ENCODE data around the gene NDUFS4.
"Not testable (repeated sequence)": the region's sequence is repeated elsewhere in the genome, so short reads cannot be mapped to it uniquely, and the experiment has no call there.

Gene NDUFS4

GRCh38 chr5:53681079-53681478 is 120.6 kb downstream of the NDUFS4 start:
- no peak for DNase-seq (ENCODE audit: low read depth, low spot score)
- H3K27ac ChIP-seq (ENCODE audit: low read length), result no peak overlapping the region
- no peaks in the 10 kb centered on the region for H3K27me3 ChIP-seq (ENCODE audit: control insufficient read depth, insufficient read depth, low read length)
- WGBS (ENCODE audit: insufficient coverage, insufficient read length), result no CpG with 5 or more reads among the region's 1 CpG
- no peaks in the 10 kb centered on the region for H3K9me3 ChIP-seq (ENCODE audit: control insufficient read depth, insufficient read depth, low read length)
- no peak overlapping the region for H3K4me3 ChIP-seq (ENCODE audit: low read length)
- no peaks in the 10 kb centered on the region for H3K36me3 ChIP-seq (ENCODE audit: control insufficient read depth, insufficient read depth, low read length)
- H3K4me1 ChIP-seq (ENCODE audit: control insufficient read depth, insufficient read depth, low read length), result no peaks in the 10 kb centered on the region

DNA sequence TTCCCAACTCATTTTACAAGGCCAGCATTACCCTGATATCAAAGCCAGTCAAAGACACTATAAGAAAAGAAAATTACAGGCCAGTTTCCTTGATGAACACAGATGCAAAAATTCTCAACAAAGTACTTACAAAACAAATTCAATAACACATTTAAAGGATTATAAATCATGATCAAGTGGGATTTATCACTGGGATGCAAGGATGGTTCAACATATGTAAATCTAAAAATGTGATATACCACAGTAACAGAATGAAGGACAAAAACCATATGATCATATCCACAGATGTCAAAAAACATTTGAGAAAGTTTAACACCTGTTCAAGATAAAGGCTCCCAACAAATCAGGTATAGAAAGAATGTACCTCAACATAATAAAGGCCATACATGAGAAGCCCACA is 130.6 kb downstream of the NDUFS4 start:
- Histone ChIP-seq H3K9me3 (ENCODE audit: control insufficient read depth, insufficient read depth, low read length) (no peaks in the 10 kb centered on the region), H3K4me3 (ENCODE audit: low read length) (no peak overlapping the region), H3K27ac (ENCODE audit: low read length) (no peak overlapping the region), H3K27me3 (ENCODE audit: control insufficient read depth, insufficient read depth, low read length) (no peaks in the 10 kb centered on the region), H3K36me3 (ENCODE audit: control insufficient read depth, insufficient read depth, low read length) (no peaks in the 10 kb centered on the region), H3K4me1 (ENCODE audit: control insufficient read depth, insufficient read depth, low read length) (no peaks in the 10 kb centered on the region)
- no peak for DNase-seq (ENCODE audit: low read depth, low spot score)

GRCh38 chr5:53694520-53695022 is 134.1 kb downstream of the NDUFS4 start:
- WGBS (ENCODE audit: insufficient coverage, insufficient read length), result no CpG with 5 or more reads among the region's 1 CpG
- no peak overlapping the region for H3K4me3 ChIP-seq (ENCODE audit: low read length)
- no peaks in the 10 kb centered on the region for H3K9me3 ChIP-seq (ENCODE audit: control insufficient read depth, insufficient read depth, low read length)
- H3K27me3 ChIP-seq (ENCODE audit: control insufficient read depth, insufficient read depth, low read length), result no peaks in the 10 kb centered on the region
- no peaks in the 10 kb centered on the region for H3K4me1 ChIP-seq (ENCODE audit: control insufficient read depth, insufficient read depth, low read length)
- no peak overlapping the region for H3K27ac ChIP-seq (ENCODE audit: low read length)
- no peak for DNase-seq (ENCODE audit: low read depth, low spot score)
- no peaks in the 10 kb centered on the region for H3K36me3 ChIP-seq (ENCODE audit: control insufficient read depth, insufficient read depth, low read length)

- DNase-seq (ENCODE audit: low read depth, low spot score); H3K4me3 ChIP-seq (ENCODE audit: low read length); H3K27ac ChIP-seq (ENCODE audit: low read length); H3K9me3 ChIP-seq (ENCODE audit: control insufficient read depth, insufficient read depth, low read length); H3K4me1 ChIP-seq (ENCODE audit: control insufficient read depth, insufficient read depth, low read length); H3K27me3 ChIP-seq (ENCODE audit: control insufficient read depth, insufficient read depth, low read length); H3K36me3 ChIP-seq (ENCODE audit: control insufficient read depth, insufficient read depth, low read length): not testable (repeated sequence)
- WGBS (ENCODE audit: insufficient coverage, insufficient read length), result no CpG with 5 or more reads among the region's 1 CpG
Measured at GRCh38 chr5:53710405-53710804, 150.0 kb downstream of the NDUFS4 start.

DNA sequence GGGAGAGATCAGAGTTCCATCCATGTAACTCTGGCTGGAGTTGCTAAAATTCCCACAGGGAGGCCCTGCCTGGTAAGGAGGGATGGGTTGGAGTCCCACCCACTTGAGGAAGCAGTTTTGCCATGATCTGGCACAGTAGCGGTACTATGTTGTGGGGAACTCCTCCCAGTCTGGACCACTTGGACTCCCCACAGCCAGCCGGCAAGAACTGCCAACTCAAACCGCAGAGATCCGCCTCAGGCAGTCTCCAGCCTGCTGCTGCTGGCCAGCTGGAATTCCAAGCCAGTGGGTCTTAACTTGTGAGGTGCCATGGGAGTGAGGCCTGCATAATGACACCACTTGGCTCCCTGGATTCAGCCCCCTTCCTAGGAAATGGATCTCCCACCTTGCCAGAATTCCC is 151.9 kb downstream of the NDUFS4 start:
- no peaks in the 10 kb centered on the region for H3K4me1 ChIP-seq (ENCODE audit: control insufficient read depth, insufficient read depth, low read length)
- no CpG with 5 or more reads among the region's 4 CpGs for WGBS (ENCODE audit: insufficient coverage, insufficient read length)
- no peak for DNase-seq (ENCODE audit: low read depth, low spot score)

GRCh38 chr5:53713978-53714666 is 153.7 kb downstream of the NDUFS4 start:
- Histone ChIP-seq H3K36me3 (ENCODE audit: control insufficient read depth, insufficient read depth, low read length) (no peaks in the 10 kb centered on the region), H3K27ac (ENCODE audit: low read length) (no peak overlapping the region), H3K4me3 (ENCODE audit: low read length) (no peak overlapping the region), H3K27me3 (ENCODE audit: control insufficient read depth, insufficient read depth, low read length) (no peaks in the 10 kb centered on the region), H3K4me1 (ENCODE audit: control insufficient read depth, insufficient read depth, low read length) (no peaks in the 10 kb centered on the region), H3K9me3 (ENCODE audit: control insufficient read depth, insufficient read depth, low read length) (no peaks in the 10 kb centered on the region; the same call in 1 of the 2 replicates)
- WGBS (ENCODE audit: insufficient coverage, insufficient read length), result no CpG with 5 or more reads among the region's 3 CpGs
- DNase-seq (ENCODE audit: low read depth, low spot score), result no peak

More for the DNA sequence above, 151.9 kb downstream of the NDUFS4 start:
- H3K27ac ChIP-seq (ENCODE audit: low read length), result no peak overlapping the region
- H3K4me3 ChIP-seq (ENCODE audit: low read length), result no peak overlapping the region
- H3K36me3 ChIP-seq (ENCODE audit: control insufficient read depth, insufficient read depth, low read length), result no peaks in the 10 kb centered on the region
- H3K27me3 ChIP-seq (ENCODE audit: control insufficient read depth, insufficient read depth, low read length), result no peaks in the 10 kb centered on the region
- no peaks in the 10 kb centered on the region; the same call in 1 of the 2 replicates for H3K9me3 ChIP-seq (ENCODE audit: control insufficient read depth, insufficient read depth, low read length)

- H3K4me3 ChIP-seq (ENCODE audit: low read length), result no peak overlapping the region
- no peak overlapping the region for H3K27ac ChIP-seq (ENCODE audit: low read length)
- no peaks in the 10 kb centered on the region for H3K27me3 ChIP-seq (ENCODE audit: control insufficient read depth, insufficient read depth, low read length)
- no peaks in the 10 kb centered on the region for H3K4me1 ChIP-seq (ENCODE audit: control insufficient read depth, insufficient read depth, low read length)
- no peaks in the 10 kb centered on the region; the same call in 1 of the 2 replicates for H3K9me3 ChIP-seq (ENCODE audit: control insufficient read depth, insufficient read depth, low read length)
- no peak for DNase-seq (ENCODE audit: low read depth, low spot score)
- H3K36me3 ChIP-seq (ENCODE audit: control insufficient read depth, insufficient read depth, low read length), result no peaks in the 10 kb centered on the region
Measured at GRCh38 chr5:53714667-53715010, 154.2 kb downstream of the NDUFS4 start.

DNA sequence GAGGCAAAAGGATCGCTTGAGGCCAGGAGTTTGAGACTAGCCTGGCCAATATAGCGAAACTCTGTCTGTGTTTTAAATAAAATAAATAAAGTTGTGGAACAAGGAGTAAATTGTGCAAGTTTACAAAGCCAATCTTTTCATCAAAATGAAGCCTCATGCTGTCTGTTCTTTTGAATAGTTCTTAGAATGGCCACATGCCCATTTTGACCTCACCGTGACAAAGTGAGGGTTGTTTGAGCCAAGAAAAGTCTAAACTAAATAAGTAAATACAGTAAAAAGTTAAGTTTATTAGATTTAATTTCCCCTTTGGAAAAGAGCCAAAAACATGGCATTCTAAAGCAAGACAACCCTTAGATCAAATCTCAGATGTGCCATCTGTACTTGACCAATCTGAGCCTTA is 165.7 kb downstream of the NDUFS4 start:
- H3K4me3 ChIP-seq (ENCODE audit: low read length), result no peak overlapping the region
- H3K27ac ChIP-seq (ENCODE audit: low read length), result no peak overlapping the region
- no peak for DNase-seq (ENCODE audit: low read depth, low spot score)
- WGBS (ENCODE audit: insufficient coverage, insufficient read length), result no CpG with 5 or more reads among the region's 3 CpGs
- no peaks in the 10 kb centered on the region for H3K36me3 ChIP-seq (ENCODE audit: control insufficient read depth, insufficient read depth, low read length)
- H3K9me3 ChIP-seq (ENCODE audit: control insufficient read depth, insufficient read depth, low read length), result no peaks in the 10 kb centered on the region
- no peaks in the 10 kb centered on the region for H3K4me1 ChIP-seq (ENCODE audit: control insufficient read depth, insufficient read depth, low read length)
- no peaks in the 10 kb centered on the region for H3K27me3 ChIP-seq (ENCODE audit: control insufficient read depth, insufficient read depth, low read length)

- H3K4me3 ChIP-seq (ENCODE audit: low read length), result no peak overlapping the region
- no peak overlapping the region for H3K27ac ChIP-seq (ENCODE audit: low read length)
- no peak for DNase-seq (ENCODE audit: low read depth, low spot score)
- H3K27me3 ChIP-seq (ENCODE audit: control insufficient read depth, insufficient read depth, low read length), result no peaks in the 10 kb centered on the region
- H3K4me1 ChIP-seq (ENCODE audit: control insufficient read depth, insufficient read depth, low read length), result no peaks in the 10 kb centered on the region
- no peaks in the 10 kb centered on the region for H3K36me3 ChIP-seq (ENCODE audit: control insufficient read depth, insufficient read depth, low read length)
- no peaks in the 10 kb centered on the region for H3K9me3 ChIP-seq (ENCODE audit: control insufficient read depth, insufficient read depth, low read length)
- no CpG with 5 or more reads among the region's 1 CpG for WGBS (ENCODE audit: insufficient coverage, insufficient read length)
Measured at GRCh38 chr5:53730943-53731342, 170.5 kb downstream of the NDUFS4 start.
